Osteocyte (in vitro differentiated cells): ENCODE results near the gene LOC128125822.

Source experiments
- DNase-seq: peaks from one replicate; pipeline ENCODE4 v3.0.0; 2021; ENCODE audit warnings: mixed read lengths; ENCODE audit not compliant: unreplicated experiment; ENCODE audit errors: extremely low spot score
- H3K27ac Mint-ChIP-seq: one replicate; pipeline ENCODE4 v1.8.0; 2021; ENCODE audit warnings: mild to moderate bottlenecking, mixed read lengths; ENCODE audit not compliant: unreplicated experiment
- H3K27me3 Mint-ChIP-seq: one replicate; pipeline ENCODE4 v1.8.0; 2021; ENCODE audit warnings: mixed read lengths; ENCODE audit not compliant: unreplicated experiment
- H3K36me3 Mint-ChIP-seq: one replicate; pipeline ENCODE4 v1.8.0; 2021; ENCODE audit warnings: mixed read lengths; ENCODE audit not compliant: unreplicated experiment
- H3K4me1 Mint-ChIP-seq: one replicate; pipeline ENCODE4 v1.8.0; 2021; ENCODE audit warnings: mixed read lengths; ENCODE audit not compliant: unreplicated experiment
- H3K4me3 Mint-ChIP-seq: one replicate; pipeline ENCODE4 v1.8.0; 2021; ENCODE audit warnings: mild to moderate bottlenecking, moderate library complexity, mixed read lengths; ENCODE audit not compliant: unreplicated experiment
- H3K9me3 Mint-ChIP-seq: one replicate; pipeline ENCODE4 v1.8.0; 2021; ENCODE audit warnings: mixed read lengths; ENCODE audit not compliant: unreplicated experiment
- TF ChIP-seq, protein P1 (sequence below): fragments of 200-600 bp; sonication (generic); IDR thresholded peaks from 2 replicates; pipeline ENCODE4 v1.5.0; 2021; ENCODE audit warnings: antibody characterized with exemption, mild to moderate bottlenecking, moderate library complexity

The LOC128125822 gene

DNA sequence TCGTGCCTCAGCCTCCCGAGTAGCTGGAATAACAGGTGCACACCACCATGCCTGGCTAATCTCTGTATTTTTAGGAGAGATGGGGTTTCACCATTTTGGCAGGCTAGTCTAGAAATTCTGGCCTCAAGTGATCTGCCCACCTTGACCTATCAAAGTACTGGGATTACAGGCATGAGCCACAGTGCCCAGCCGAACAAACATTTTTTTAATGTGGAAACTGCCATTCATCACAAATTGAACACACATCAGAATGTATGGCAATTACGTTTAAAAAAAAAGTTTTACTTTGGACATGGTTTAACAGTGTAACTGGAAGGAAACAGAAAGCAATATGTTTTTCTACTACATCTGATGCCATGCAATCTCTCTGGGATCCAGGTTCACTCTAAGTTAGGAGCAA, 38.3 kb upstream of the LOC128125822 start:
- peaks cover 5% of the 10 kb centered on the region for H3K27me3 Mint-ChIP-seq
- no peak for DNase-seq
- no peaks in the 10 kb centered on the region for H3K4me1 Mint-ChIP-seq
- H3K9me3 Mint-ChIP-seq, result no peaks in the 10 kb centered on the region
- TF ChIP-seq, protein P1, sequence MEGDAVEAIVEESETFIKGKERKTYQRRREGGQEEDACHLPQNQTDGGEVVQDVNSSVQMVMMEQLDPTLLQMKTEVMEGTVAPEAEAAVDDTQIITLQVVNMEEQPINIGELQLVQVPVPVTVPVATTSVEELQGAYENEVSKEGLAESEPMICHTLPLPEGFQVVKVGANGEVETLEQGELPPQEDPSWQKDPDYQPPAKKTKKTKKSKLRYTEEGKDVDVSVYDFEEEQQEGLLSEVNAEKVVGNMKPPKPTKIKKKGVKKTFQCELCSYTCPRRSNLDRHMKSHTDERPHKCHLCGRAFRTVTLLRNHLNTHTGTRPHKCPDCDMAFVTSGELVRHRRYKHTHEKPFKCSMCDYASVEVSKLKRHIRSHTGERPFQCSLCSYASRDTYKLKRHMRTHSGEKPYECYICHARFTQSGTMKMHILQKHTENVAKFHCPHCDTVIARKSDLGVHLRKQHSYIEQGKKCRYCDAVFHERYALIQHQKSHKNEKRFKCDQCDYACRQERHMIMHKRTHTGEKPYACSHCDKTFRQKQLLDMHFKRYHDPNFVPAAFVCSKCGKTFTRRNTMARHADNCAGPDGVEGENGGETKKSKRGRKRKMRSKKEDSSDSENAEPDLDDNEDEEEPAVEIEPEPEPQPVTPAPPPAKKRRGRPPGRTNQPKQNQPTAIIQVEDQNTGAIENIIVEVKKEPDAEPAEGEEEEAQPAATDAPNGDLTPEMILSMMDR, result no peak
- H3K36me3 Mint-ChIP-seq, result no peaks in the 10 kb centered on the region
- no peak overlapping the region for H3K27ac Mint-ChIP-seq
- H3K4me3 Mint-ChIP-seq, result no peak overlapping the region

DNA sequence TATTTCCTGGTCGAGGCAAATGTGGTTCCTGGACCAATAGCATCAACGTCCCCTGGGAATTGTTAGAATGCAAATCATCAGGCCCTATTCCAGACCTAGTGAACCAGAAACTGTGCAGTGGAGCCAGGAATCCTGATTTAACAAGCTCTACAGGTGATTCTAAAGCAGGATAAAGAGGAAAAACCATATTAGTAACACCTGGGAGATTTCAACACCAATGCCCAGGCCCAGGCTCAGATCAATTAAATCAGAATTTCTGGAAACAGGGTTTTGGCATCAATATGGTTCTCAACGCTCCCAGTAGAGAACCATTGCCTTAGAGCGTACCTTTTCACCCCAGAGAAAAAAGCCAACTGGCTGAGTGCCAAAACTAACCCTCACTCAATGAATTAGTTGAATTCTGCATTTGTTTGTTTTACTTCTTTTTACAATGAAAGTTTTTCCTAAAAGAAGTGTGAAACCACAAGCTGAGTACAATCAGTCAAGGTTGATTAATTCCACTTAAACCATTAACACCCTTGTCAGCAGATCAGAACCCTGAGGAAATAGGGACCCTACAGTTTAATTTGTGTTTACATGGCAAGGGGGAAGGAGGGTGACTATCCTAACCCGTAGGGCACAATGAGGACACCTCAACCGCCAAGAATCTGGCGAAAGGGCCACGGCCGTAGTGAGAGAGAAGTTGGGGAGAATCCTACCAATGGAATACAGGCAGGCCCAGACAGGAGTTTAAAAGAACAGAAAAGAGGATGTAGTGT, 34.9 kb upstream of the LOC128125822 start:
- no peaks in the 10 kb centered on the region for H3K36me3 Mint-ChIP-seq
- no peak overlapping the region for H3K27ac Mint-ChIP-seq
- TF ChIP-seq, protein P1, result no peak
- H3K4me3 Mint-ChIP-seq, result no peak overlapping the region
- no peaks in the 10 kb centered on the region for H3K9me3 Mint-ChIP-seq
- no peaks in the 10 kb centered on the region for H3K4me1 Mint-ChIP-seq
- peaks cover 7% of the 10 kb centered on the region for H3K27me3 Mint-ChIP-seq
- DNase-seq, result no peak

DNA sequence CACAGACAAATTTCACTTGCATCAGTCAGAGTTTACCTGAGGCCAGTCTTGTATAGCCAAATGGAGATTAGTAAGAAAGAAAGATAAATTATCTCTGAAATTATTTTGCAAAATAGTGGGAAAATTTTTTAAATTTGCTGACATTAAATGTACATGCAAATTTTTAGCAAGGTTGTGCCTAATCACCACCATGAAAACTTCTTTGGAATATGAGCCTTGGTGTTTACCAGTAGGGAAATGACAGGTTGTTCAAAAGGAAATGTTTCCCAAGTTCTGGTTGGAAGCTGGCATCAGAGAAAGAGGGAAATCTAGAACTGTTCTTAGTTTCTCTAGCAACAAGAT, 34.4 kb upstream of the LOC128125822 start:
- DNase-seq, result no peak
- no peaks in the 10 kb centered on the region for H3K4me1 Mint-ChIP-seq
- TF ChIP-seq, protein P1, result no peak
- H3K4me3 Mint-ChIP-seq, result no peak overlapping the region
- no peaks in the 10 kb centered on the region for H3K36me3 Mint-ChIP-seq
- peaks cover 12% of the 10 kb centered on the region for H3K27me3 Mint-ChIP-seq
- H3K9me3 Mint-ChIP-seq, result no peaks in the 10 kb centered on the region
- H3K27ac Mint-ChIP-seq, result no peak overlapping the region

DNA sequence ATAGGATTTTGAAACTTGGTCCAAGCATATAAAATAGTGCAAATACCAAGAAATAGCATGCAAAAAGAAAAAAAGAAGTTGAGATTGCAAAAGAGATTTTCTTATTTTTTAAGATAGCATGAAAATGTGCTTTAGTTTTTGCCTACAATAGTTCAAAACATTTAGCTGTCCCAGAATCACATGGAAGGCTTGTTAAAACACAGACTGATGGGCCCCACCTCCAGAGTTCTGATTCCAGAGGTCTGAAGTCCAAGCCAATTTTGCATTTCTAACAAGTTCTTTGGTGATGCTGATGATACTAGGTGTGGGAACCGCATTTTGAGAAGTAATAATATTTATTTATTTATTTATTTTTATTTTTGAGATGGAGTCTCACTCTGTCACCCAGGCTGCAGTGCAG, 33.7 kb upstream of the LOC128125822 start:
- no peak for DNase-seq
- no peak overlapping the region for H3K27ac Mint-ChIP-seq
- H3K4me3 Mint-ChIP-seq, result no peak overlapping the region
- H3K4me1 Mint-ChIP-seq, result peaks cover 1% of the 10 kb centered on the region
- peaks cover 12% of the 10 kb centered on the region for H3K27me3 Mint-ChIP-seq
- TF ChIP-seq, protein P1, result no peak
- no peaks in the 10 kb centered on the region for H3K36me3 Mint-ChIP-seq
- H3K9me3 Mint-ChIP-seq, result no peaks in the 10 kb centered on the region

DNA sequence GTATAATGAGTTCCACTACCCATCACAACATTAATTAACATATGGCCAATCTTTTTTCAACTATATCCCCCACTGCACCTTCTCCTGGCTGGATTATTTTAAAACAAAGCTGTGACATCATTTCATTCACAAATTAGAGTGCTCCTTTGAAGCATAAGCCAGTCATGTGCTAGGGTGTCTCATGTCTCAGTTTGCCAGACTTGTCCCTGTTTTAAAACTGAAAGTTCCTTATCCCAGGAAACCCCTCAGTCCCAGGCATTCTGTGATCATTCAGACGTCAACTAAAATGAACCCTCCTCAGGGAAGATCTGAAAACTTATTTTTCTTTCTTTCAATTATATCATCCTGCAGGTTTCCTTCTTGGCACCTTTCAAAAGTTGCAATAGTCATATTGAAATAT, 29.3 kb upstream of the LOC128125822 start:
- H3K36me3 Mint-ChIP-seq, result no peaks in the 10 kb centered on the region
- DNase-seq, result no peak
- TF ChIP-seq, protein P1, result no peak
- H3K9me3 Mint-ChIP-seq, result no peaks in the 10 kb centered on the region
- H3K4me1 Mint-ChIP-seq, result peaks cover 12% of the 10 kb centered on the region
- H3K27ac Mint-ChIP-seq, result no peak overlapping the region
- no peak overlapping the region for H3K4me3 Mint-ChIP-seq
- H3K27me3 Mint-ChIP-seq, result peaks cover 15% of the 10 kb centered on the region
